OCI-LY3 (cell line): ENCODE data around the gene TEDC2.

Experiments used
- CTCF ChIP-seq: fragments of 200-600, 300-600 bp; sonication (generic); IDR thresholded peaks from 2 replicates; pipeline ENCODE4 v1.5.1; 2014; ENCODE audit warnings: antibody characterized with exemption, low read length, low read depth
- EZH2phosphoT487 ChIP-seq: fragments of 200-600 bp; shearing (Covaris generic); IDR thresholded peaks from 2 replicates; pipeline ENCODE4 v1.6.1; 2018; ENCODE audit warnings: antibody characterized with exemption, mixed run types, low read depth

- no peak for TF ChIP-seq CTCF
- TF ChIP-seq EZH2phosphoT487, result no peak
These were observed 49.0 kb downstream of the TEDC2 start for GRCh38 chr16:2508722-2509400.
